ENCODE data around the gene KDM4C. TPM values are rescaled to one million over a fixed set of nuclear protein-coding genes. Genes with fewer than 3 reads are reported as not detected.

Gene KDM4C
- total and polyA plus RNA-seq, 2 of the 8 experiments (the other 6 are each of a cell fraction or from before 2014, with no cell fraction given), result 13.0 to 26.1 TPM

DNA sequence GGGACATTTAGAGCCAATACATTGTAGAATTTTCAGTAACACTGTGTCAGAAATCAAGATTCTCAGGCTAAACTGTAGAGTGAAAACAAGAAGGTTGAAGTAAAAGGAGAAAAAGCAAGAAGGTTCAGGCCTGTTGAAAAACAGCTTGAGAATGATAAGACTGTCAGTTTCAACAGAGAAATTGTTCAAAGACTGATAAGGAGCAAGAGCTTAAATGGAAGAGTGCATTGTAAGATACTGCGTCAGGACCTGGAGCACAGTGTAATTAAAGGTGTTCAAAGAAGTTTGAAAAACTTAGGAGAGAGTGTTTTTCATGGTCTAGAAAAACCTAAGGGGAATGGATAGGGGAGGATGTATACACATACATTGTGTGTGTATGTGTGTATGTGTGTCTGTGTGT, 408.3 kb downstream of the KDM4C start:
- H2BK20ac ChIP-seq (ENCODE audit: low read length), result no peak overlapping the region
- no peak overlapping the region for H3K4me2 ChIP-seq (ENCODE audit: insufficient read depth in 1 of 2, low read depth in 2 of 2, low read length in 2 of 2)
- H3K9me3 ChIP-seq (ENCODE audit: insufficient read depth in 2 of 2, low read depth in 1 of 2, low read length in 1 of 2), result no peaks in the 10 kb centered on the region
- no peaks in the 10 kb centered on the region; the same call in 1 of the 2 replicates for H3K79me1 ChIP-seq (ENCODE audit: low read depth, low read length)
- H4K5ac ChIP-seq (ENCODE audit: insufficient read length, low read depth, low read length), result no peak overlapping the region
- no peak overlapping the region for H3K23ac ChIP-seq (ENCODE audit: insufficient read length)
- H3K27me3 ChIP-seq (replicated peaks in 1 of 4; ENCODE audit: control insufficient read depth in 3 of 4, extremely low read depth in 1 of 4, insufficient read depth in 3 of 4, low read length in 3 of 4), result no peaks in the 10 kb centered on the region
- no peak overlapping the region for H3K4me3 ChIP-seq (ENCODE audit: extremely low read depth in 1 of 4, insufficient read depth in 2 of 4, low read depth in 3 of 4, low read length in 4 of 4)
- WGBS, 2 experiments (ENCODE audit: extremely low coverage in 1 of 2, insufficient coverage in 1 of 2, insufficient read length in 1 of 2, insufficient replicate concordance in 2 of 2, low coverage in 1 of 2, low lambda C conversion rate in 2 of 2, missing lambda C conversion rate in 1 of 2), result 100% methylated on average over 1 of the region's 1 CpG; no CpG with 5 or more reads in 1 of the 2 experiments
- H3K18ac ChIP-seq (ENCODE audit: extremely low read depth, low read length), result no peak overlapping the region
- H2BK5ac ChIP-seq (ENCODE audit: low read depth, low read length), result no peak overlapping the region
- no peak overlapping the region for H2AK5ac ChIP-seq (ENCODE audit: low read depth, low read length)
- no peaks in the 10 kb centered on the region; a peak in 2 of 8 replicates for H3K36me3 ChIP-seq (ENCODE audit: control insufficient read depth in 2 of 4, insufficient read depth in 4 of 4, low read length in 3 of 4)
- ChIA-PET POLR2A (ENCODE audit: partially characterized antibody) (no interaction called here), CTCF (ENCODE audit: partially characterized antibody) (interaction anchor here (0.7 to 2.7 kb wide), 3 partner anchors 12 to 41 kb away, joined by 3 to 12 read pairs (median 6); no protein-coding TSS in a partner anchor)
- H2AFZ ChIP-seq (ENCODE audit: low read length), result no peak overlapping the region
- H3K14ac ChIP-seq (ENCODE audit: insufficient read length), result no peak overlapping the region
- H3K4me1 ChIP-seq (replicated peaks in 1 of 4; ENCODE audit: control insufficient read depth in 3 of 4, insufficient read depth in 4 of 4, low read length in 3 of 4), result peaks cover 0 to 4% (median 2%) of the 10 kb centered on the region in 4 experiments; a peak in 3 of 7 replicates
- no peak overlapping the region for H2BK15ac ChIP-seq (ENCODE audit: low read length)
- no peaks in the 10 kb centered on the region for H3K23me2 ChIP-seq (ENCODE audit: low read depth, low read length)
- no peak overlapping the region for H4K91ac ChIP-seq (replicated peaks; ENCODE audit: insufficient read length, low read length)
- no peak overlapping the region for H2BK12ac ChIP-seq (ENCODE audit: low read depth, low read length)
- no peak overlapping the region for H2BK120ac ChIP-seq (replicated peaks; ENCODE audit: low read depth, low read length)
- H3K56ac ChIP-seq (replicated peaks; ENCODE audit: insufficient read length, low read depth, low read length), result no peak overlapping the region
- H3K27ac ChIP-seq (ENCODE audit: low read depth, low read length), result no peak overlapping the region
- no peak for DNase-seq (ENCODE audit: low read depth in 1 of 2, low spot score in 2 of 2)
- H3K9ac ChIP-seq (replicated peaks in 1 of 4; ENCODE audit: extremely low read depth in 1 of 4, low read depth in 3 of 4, low read length in 3 of 4), result no peak overlapping the region
- no peak overlapping the region for H3K4ac ChIP-seq (replicated peaks; ENCODE audit: insufficient read length, low read depth, low read length)
- no peak for FAIRE-seq
- H4K8ac ChIP-seq (ENCODE audit: extremely low read depth, insufficient read depth, low read length), result no peak overlapping the region
- TF ChIP-seq CBX8 (IDR thresholded peaks at IDR 0.05; ENCODE audit: borderline replicate concordance, low read depth, low read length), result no peak
- TF ChIP-seq SP2 (IDR thresholded peaks at IDR 0.05; ENCODE audit: low read length), result no peak
- no peaks in the 10 kb centered on the region for H3K79me2 ChIP-seq (ENCODE audit: control insufficient read depth in 1 of 2, insufficient read depth in 2 of 2, low read length in 2 of 2)
- H4K20me1 ChIP-seq (replicated peaks in 1 of 2; ENCODE audit: control insufficient read depth in 1 of 2, insufficient read depth in 2 of 2, low read length in 2 of 2), result no peaks in the 10 kb centered on the region

Measured in H1 (cell line).